Activated T-helper 1 cell treated with Interleukin-2 at 50 U/mL for 16 hours (primary cell): ENCODE results near the gene ITPR1.
"Not testable (repeated sequence)": the region's sequence is repeated elsewhere in the genome, so short reads cannot be mapped to it uniquely, and the experiment has no call there.

Experiments
- DNase-seq: peaks from one replicate; pipeline ENCODE4 v3.0.0-alpha.2; 2020; ENCODE audit warnings: low read depth

ITPR1 gene

DNA sequence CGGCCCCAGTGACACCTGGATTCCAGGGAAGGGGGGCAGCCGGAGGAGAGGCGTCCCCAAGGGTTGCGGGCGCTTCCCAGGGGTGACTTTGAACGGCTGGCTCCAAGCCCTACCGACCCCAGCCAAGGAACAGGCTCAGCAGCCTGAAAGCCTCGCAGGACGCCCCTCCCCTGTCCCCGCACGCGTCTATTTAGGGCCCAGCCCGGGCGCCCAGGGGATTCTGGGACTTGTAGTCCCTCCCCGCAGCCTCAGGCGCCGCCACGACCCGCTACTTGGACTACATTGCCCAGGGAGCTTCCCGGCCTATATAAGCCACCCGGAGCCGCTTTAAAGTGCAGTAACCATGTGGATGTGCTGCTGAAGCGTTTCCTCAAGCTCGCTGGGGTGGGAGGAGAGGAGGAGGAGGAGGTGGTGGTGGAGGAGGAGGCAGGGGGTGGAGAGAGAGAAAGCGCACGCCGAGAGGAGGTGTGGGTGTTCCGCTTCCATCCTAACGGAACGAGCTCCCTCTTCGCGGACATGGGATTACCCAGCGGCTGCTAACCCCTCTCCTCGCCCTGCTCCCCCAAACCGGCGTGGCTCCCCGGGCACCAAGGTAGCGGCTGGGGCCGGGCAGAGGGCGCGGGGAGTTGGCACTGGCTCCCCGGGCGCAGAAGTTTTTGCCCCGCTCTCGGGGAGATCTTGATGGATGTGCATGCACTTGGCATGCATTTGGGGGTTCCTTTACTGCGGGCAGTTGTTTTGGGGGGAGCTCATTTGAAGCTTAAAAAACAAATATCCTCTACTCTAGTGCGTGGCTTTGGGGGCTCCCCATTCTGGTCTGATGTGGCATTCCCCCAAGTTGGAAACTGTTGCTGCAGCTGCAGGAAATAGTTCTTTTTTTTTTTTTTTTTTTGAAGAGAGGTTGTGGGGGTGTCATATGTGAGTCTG is at the start of gene ITPR1:
Gene ITPR1 (plus strand): TSS at position 335 of the 927 bp plus-strand sequence. CDS start 23,144 bp downstream, outside the sequence.
- peak; percentile 97 for DNase-seq

DNA sequence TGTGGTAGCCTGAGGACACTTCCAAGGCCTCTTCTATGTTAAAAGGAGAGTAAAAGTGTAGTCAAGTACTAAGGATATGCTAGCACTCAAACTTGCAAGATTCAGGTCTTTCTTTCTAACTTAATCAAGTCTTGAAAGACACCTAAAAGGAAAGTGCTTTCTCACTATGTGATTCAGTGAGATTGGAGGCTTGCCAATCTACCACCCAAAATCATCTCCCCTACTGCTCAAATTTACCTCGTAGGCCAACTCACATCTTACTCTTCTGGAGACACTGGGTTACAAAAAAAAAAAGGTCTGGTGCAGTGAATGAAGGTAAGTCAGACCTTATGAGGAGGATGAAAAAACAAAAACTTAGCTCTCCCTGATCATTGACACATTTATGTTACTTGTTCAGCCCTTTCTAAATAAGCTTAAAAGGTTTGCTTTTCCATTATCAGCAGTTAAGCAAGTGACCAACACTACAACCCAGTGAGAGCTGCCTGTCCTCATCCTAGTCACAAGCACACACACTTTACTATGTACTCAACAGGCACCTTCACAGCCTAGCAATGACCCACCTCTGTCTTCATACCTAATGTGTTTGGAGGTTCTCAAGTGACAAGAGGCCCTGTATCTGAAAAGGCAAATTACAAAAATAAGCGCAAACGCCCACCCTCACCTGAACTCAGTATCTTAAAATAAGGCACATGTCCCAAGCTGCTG is 45.7 kb upstream of the ITPR1 start:
- no peak for DNase-seq

DNA sequence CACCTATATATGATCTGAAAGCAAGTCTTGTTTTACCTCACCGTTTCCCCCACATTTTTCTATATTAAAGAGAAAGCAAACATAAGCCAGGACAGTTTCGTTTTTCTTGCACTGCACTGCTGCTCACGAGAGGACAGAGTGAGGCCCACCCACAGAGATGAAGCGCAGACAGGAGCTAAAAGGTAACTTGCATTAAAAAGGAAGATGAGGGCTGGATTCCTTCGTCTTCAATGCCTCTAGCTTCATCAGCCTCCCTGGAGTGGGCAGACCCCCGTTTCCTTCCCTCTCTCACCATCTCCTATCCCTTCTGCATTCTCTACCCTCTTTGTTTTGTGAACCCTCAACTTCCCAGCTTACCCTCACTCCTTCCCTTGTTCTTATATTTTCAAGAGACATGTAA is 45.0 kb upstream of the ITPR1 start:
- DNase-seq: no peak

DNA sequence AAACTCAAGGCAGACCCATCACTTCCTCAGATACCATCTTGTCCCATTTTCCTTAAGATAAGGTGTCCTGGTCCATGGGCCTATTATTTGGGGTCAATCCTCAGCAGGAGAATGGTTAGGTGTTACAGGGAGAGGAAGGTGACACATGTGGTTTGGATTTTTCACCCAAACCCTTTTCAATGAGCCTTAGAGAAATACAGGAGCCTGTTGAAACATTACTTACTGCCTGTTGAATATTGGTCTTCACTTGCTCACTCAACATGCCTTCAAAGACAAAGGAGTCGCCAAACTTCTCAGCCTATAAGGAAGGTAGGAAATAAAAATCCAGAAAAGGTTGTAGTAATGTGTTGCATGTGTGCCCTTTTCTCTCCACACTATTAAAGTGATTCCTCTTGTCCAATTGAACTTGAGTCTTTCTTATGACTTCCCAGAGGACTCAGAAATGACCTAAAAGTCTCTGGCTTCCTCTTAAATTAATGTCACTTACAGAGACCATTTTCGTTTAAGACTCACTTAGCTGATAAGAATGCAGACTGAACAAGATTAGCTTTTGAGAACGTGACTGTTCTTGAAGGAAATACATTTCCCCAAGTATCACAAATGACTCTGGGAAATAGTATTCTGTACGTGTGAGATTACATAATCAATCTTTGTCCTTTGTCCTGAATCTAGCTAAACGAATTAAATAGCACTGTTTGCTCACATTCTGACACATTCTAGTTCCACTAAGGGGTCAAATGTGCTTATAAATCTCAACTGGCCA is 43.9 kb upstream of the ITPR1 start:
- no peak for DNase-seq

- no peak for DNase-seq
These were observed 39.0 kb upstream of the ITPR1 start for GRCh38 chr3:4454142-4454541.

GRCh38 chr3:4456780-4457179 is 36.4 kb upstream of the ITPR1 start:
- not testable (repeated sequence) for DNase-seq

- no peak for DNase-seq
These were observed 34.2 kb upstream of the ITPR1 start for GRCh38 chr3:4458961-4459360.

GRCh38 chr3:4460334-4460733 is 32.8 kb upstream of the ITPR1 start:
- no peak for DNase-seq

DNA sequence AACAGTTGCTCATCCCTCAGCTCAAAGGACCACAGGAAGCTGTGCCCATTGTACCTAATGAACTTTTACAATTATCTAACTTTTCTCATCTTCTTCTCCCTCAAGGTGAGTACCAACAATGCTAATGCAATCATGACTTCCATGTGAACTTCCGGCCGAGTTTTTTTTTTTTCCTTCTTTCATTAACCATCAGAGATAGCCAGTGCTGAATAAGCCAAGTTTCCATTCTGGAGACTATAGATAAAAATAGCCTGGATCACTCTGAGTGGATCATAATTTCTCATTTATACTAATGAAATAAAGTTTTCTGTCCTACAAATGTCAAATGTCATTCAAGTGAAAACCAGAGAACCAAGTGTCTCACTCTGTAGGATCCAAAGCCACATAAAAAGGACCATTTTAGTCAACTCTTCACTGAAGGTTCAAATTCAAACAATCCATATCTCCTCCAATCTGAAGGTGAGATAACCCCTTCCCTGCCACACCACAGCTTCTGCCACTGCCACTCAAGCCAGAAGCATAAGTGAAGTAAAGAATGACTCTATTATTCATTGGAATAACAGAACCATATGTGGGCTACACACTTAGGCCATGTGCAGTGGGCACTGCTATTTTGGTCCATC is 31.6 kb upstream of the ITPR1 start:
- DNase-seq: no peak

DNA sequence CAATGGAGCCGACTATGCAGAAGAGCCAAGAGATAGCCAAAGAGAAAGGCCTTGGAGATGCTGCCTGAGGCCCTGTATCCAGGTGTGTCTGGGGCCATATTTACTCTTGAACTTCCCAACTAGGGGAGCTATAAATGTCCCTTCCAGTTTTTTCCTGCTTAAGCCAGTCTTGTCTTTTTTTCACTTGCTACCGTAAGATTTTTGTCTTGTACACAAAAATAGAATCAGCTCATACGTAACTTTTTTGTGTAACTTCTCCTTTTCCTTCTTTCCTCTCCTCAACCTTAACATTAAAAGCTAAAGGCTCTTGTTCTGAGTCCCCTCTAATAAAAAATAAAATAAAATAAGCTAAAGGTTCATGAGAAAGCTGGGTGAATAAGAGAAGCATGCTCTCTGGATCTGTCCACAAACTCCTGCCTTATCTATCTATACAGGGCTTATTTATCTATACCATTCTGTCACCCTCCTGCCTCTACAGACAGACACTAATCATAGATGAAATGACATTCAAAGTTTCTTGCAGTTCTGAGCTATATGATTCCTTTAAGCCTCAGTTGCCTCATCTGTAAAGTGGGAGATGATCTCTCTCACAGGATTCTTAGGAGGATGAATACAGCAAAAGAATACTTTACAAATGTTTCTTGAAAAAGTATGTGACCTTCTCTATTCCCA is 30.6 kb upstream of the ITPR1 start:
- no peak for DNase-seq

DNA sequence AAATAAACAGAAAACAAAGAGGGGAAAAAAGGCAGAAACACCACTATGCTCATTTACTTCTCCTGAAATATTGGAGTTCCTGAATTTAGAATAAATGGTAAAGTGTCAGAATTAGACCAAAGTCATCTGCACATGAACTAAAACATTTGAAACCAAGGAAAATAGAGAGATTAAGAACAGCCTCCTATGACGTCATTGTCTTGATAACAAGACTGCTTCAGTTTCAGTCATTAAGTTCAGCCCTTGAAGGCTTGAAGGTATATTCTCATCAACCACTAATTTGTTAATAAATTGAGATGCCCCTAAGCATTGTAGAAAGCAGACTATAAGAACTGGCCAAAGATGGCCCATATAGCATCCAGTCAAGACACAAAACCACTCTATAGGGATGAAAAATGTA is 28.6 kb upstream of the ITPR1 start:
- no peak for DNase-seq

GRCh38 chr3:4466741-4467521 is 26.2 kb upstream of the ITPR1 start, which contains the start of gene SUMF1:
Gene SUMF1, minus strand, starts transcription at chr3:4467269. Its CDS starts 24 bp downstream, at chr3:4467245.
- peak; percentile 58 for DNase-seq

DNA sequence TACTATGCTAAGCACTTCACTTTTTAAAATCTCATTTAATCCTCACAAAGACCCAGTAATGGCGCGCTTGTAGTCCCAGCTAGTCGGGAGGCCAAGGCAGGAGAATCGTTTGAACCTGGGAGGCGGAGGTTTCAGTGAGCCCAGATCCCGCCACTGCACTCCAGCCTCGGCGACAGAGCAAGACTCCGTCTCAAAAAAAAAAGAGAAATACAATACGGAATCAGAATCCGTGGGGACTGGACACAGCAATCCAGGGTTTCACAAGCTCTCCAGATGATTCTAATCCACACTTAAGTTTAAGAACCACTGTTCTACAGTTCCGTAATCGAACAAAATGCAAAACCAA is 25.7 kb upstream of the ITPR1 start:
- DNase-seq: no peak

DNA sequence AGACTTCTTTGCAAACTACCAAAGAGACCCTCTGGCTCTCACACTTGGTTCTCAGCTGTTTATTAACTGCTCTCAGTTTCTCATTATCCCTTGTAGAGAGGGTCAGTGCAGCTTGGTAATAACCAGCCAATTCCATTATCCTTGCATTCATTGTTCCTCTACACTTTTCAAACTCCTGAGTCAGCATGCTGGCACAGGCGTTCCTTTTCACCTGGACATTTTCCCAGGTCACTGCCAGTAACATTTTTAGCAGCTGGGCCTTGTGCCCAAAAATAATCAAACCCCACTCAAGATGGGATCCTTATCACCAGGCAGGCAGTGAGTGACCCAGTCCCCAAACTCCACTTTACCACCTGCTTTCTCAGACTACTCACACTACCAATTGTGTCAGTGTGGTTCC is 21.2 kb upstream of the ITPR1 start:
- no peak for DNase-seq

DNA sequence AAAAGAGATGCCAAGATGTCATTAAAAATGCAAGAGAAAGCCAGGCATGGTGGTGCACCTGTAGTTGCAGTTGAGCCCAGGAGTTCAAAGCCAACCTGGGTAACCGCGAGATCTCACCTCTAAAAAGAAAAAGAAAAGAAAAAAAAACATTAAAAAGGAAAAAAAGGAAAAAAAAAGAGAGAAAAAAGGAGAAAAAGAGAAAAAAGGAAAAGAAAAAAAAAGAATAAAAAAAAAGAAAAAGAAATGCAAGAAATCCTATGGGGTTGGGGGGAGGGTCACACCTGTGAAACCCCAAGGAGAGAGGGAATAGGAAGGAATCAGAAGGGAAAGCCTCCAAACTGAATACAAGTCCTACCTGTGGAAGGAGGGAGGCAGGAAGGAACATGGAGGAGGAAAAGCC is 20.8 kb upstream of the ITPR1 start:
- no peak for DNase-seq

DNA sequence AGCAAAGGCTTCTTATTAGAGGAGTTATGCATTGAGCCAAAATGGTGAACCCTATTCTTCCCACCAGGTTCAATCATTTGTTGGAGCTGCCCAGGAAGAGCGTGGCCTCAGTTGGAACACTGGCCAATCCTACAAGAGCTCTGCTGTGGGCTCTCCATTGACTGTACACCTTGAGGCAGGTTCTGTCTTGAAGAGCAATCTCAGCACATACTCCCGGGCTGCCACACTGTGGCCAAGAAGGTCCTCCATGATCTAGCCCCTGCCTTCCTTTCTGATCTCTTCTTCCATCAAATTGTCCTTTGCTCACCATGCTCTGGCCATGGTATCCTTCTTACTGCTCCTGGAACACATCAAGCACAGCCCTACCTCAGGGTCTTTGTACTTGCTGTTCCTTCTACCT is 20.4 kb upstream of the ITPR1 start:
- DNase-seq: no peak

- DNase-seq: no peak
These were observed 18.3 kb upstream of the ITPR1 start for GRCh38 chr3:4474683-4475490.

DNA sequence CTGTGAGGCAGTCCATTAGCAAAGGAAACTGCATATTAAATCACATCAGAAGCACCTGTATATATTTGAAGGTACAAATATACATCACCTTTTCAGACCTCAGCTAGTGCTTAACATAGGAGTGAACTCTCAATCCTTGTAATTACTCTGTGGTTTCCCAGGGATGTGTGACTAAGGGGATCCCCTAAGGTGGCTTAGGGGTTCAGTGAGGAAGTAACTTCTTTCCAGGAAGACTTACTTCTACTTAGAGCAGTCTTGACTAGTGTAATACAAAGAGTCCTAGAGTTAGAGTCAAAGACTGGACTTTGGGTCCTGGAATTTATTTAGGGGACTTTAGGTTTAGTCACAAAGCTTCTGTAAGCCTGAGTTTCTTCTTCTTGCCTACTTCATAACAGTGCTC is 17.3 kb upstream of the ITPR1 start:
- no peak for DNase-seq

DNA sequence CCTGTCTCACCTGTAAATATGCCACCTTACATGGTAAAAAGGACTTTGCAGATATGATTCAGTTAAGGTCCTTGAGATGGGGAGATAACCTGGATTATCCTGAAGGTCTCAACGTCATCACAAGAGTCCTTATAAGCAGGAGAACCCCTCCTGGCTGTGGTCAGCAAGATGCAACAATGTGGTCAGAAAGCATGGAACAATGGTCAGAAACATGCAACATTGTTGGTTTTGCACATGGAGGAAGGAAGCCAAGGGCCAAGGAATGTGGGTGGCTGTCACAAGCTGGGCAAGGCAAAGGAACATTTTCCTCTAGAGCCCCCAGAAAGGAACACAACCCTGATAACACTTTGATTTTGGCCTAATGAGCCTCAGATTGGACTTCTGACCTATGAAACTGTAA is 16.7 kb upstream of the ITPR1 start:
- DNase-seq: no peak

DNA sequence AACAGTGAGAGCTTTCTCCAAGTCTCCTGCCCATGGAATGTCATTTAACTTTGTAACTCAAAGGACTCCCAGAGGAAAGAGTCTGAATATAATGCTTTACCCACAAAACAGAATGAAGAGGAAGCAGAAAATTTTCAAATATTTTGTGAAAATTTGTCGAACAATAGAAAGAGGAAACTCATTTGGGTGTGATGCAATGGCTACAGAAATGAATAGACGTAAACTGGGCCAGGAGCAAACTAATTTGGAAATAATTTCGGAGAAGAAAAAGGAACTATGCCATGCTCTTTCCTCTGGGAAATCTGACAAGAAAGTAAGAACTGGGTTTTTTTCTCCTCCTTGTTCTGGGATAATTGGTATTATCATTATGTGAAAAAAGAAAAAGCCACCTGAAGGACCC is 14.9 kb upstream of the ITPR1 start:
- no peak for DNase-seq
